Spleen (tissue), 11 donors: ENCODE data around the gene SMIM36. TPM values are rescaled to one million over a fixed set of nuclear protein-coding genes. Genes with fewer than 3 reads are reported as not detected.
A peak's percentile ranks its signal among the peaks of the same experiment; 100 is the strongest.

Source experiments
- DNase-seq: peaks from one replicate; pipeline ENCODE4 v3.0.0-alpha.2; 2020
- H3K27ac ChIP-seq, 8 donors: fragments of 200-600 bp; sonication (generic) in 7 of 8; 1 replicate in 4 of 8; 2 replicates in 4 of 8; pipeline versions ENCODE4 v1.5.0 to v1.8.0; 2016 to 2021; ENCODE audit warnings: inconsistent platforms in 4 of 8, mild to moderate bottlenecking in 4 of 8, moderate library complexity in 1 of 8
- H3K27me3 ChIP-seq, 7 donors: fragments of 200-600 bp; sonication (generic) in 6 of 7; replicated peaks in 1 of 7; 1 replicate in 4 of 7; 2 replicates in 3 of 7; pipeline versions ENCODE4 v1.5.0 to v1.8.0; 2016 to 2021; ENCODE audit warnings: inconsistent platforms in 3 of 7, mild to moderate bottlenecking in 1 of 7
- H3K36me3 ChIP-seq, 6 donors: fragments of 200-600 bp; sonication (generic) in 5 of 6; 1 replicate in 4 of 6; 2 replicates in 2 of 6; pipeline versions ENCODE4 v1.5.0 to v1.8.0; 2016 to 2021; ENCODE audit warnings: inconsistent platforms in 2 of 6
- H3K4me1 ChIP-seq, 6 donors: fragments of 200-600 bp; sonication (generic) in 5 of 6; 1 replicate in 3 of 6; 2 replicates in 3 of 6; pipeline versions ENCODE4 v1.5.0 to v1.8.0; 2016 to 2021; ENCODE audit warnings: inconsistent platforms in 3 of 6
- H3K4me3 ChIP-seq, 8 donors: fragments of 200-600 bp; sonication (generic) in 7 of 8; 1 replicate in 4 of 8; 2 replicates in 4 of 8; pipeline versions ENCODE4 v1.5.0 to v1.8.0; 2016 to 2021; ENCODE audit warnings: inconsistent platforms in 4 of 8, mild to moderate bottlenecking in 4 of 8, moderate library complexity in 2 of 8
- H3K9me3 ChIP-seq, 8 donors: fragments of 200-600 bp; sonication (generic) in 7 of 8; 1 replicate in 4 of 8; 2 replicates in 4 of 8; pipeline versions ENCODE4 v1.5.0 to v1.8.0; 2016 to 2021; ENCODE audit warnings: inconsistent platforms in 4 of 8
- POLR2A ChIP-seq, 3 donors: fragments of 450-650 bp; IDR thresholded peaks; one replicate each; pipeline ENCODE4 v1.5.1; 2017; ENCODE audit warnings: antibody characterized with exemption in 3 of 3, mild to moderate bottlenecking in 1 of 3
- POLR2AphosphoS5 ChIP-seq, 3 donors: sonication (generic); formaldehyde crosslinking; IDR thresholded peaks; one replicate each; pipeline ENCODE4 v1.5.1; 2017; ENCODE audit warnings: antibody characterized with exemption in 3 of 3
- WGBS, 5 donors: extraction: QIAGEN DNeasy Blood & Tissue Kit in 3 of 5; methylation state at CpG; one replicate each; pipeline versions ENCODE4 v1.1.5 to v1.1.7; 2013 to 2018; 5-methylcytosine and 5-hydroxymethylcytosine counted together
- intact Hi-C: fragments of 100-400 bp; cut with DNase I; formaldehyde crosslinking; loops from one replicate; pipeline ENCODE4 v1.15.0; 2023; ENCODE audit warnings: low total_unique reads
- polyA plus RNA-seq, 3 donors: library from polyadenylated mRNA; stranded (reverse); fragments of 200-250 nt; gene quantifications; one replicate each; pipeline ENCODE4 v1.2.1, GENCODE V29; 2013
- total RNA-seq, 7 donors: library from RNA; depleted of rRNA in 3 of 7; stranded (reverse); fragments of >200 nt in 3 of 7; fragmentation: NEBNext Ultra II Directional in 4 of 7; extraction: Animal tissue kit (Norgen Biotek cat#: 25700) in 4 of 7; gene quantifications; one replicate each; pipeline versions ENCODE4 v1.1.0 to v1.2.1, GENCODE V29; 2016 to 2021
- TF ChIP-seq, protein P1 (sequence below), 11 experiments: fragments of 200-600 bp in 7 of 11; fragments of 450-650 bp in 4 of 11; sonication (generic) in 4 of 11; IDR thresholded peaks in 8 of 11; conservative IDR thresholded peaks in 3 of 11; 1 replicate in 7 of 11; 2 replicates in 4 of 11; pipeline versions ENCODE4 v1.4.0 to v1.8.0; 2016 to 2021; ENCODE audit warnings: antibody characterized with exemption in 11 of 11, inconsistent platforms in 4 of 11, mild to moderate bottlenecking in 1 of 11
- donor health status: healthy with polysubstance abuse.
- donor health status: DM: no; HTN: no; CAD: no; lungs with moderate emphysema.
- donor health status: DM: no; HTN: no; CAD: no.
- donor health status: Bipolar disorder and iron deficiency.
- donor health status: healthy.
- donor health status: DM: no; HTN: no; CAD: no.
- donor health status: DM: yes; HTN: yes; CAD: no.

The SMIM36 gene
- total and polyA plus RNA-seq, 10 donors = not detected

DNA sequence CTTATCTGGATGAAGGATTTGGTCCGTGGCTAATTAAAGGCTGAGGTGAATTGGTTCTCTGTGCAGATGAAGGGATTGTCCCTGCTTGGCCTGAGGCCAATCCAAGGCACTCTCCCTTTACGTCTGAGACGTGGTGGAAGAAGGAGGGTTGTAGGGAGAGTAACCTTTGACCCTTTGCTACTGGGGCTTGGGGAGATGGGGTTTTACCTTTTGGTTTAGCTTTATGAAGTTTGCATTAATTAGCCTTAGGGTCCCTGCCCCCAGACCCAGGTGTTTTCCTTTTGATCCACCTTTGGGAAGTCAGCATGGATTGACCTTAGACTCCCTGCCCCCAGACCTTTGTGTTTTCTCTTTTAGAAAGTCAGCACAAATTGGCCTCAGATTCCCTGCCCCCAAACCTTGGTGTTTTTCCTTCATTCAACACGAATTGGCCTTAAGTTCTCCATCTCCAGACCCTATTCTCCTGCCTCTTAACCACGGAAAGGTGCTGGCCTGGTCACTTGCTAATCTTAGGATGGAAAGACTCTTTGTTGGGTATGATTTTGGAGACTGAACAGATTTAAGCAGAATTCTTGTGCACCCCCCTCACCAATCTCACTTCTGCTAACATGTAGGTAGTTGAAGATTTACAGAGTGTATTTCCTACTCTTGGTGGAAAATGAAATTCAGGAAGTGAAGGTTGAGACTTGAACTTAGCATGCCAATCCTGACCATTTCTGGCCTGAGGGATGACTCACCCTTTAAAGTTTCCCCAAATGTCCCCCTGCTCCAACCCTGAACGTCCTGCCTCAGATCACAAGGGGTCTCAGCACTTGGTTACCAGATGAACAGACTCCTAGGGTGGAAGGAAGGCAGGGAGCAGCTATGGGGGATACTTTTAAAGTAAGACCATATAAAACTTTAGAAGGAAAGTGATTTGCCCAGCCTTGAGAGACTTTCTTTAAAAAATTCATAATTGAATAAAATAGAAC, 66.5 kb downstream of the SMIM36 start:
- Histone ChIP-seq H3K9me3 (no peaks in the 10 kb centered on the region), H3K36me3 (no peaks in the 10 kb centered on the region), H3K27me3 (no peaks in the 10 kb centered on the region), H3K4me3 (no peak overlapping the region), H3K27ac (peak overlapping the region in 4 of 8 donors; percentile 8 to 46 (median 38)), H3K4me1 (peaks cover 0 to 19% (median 3%) of the 10 kb centered on the region in 6 donors)
- intact Hi-C loops = no loop called here
- no peak for DNase-seq
- TF ChIP-seq POLR2AphosphoS5 (IDR thresholded peaks at IDR 0.05) (no peak), POLR2A (IDR thresholded peaks at IDR 0.05) (no peak)
- TF ChIP-seq, protein P1, sequence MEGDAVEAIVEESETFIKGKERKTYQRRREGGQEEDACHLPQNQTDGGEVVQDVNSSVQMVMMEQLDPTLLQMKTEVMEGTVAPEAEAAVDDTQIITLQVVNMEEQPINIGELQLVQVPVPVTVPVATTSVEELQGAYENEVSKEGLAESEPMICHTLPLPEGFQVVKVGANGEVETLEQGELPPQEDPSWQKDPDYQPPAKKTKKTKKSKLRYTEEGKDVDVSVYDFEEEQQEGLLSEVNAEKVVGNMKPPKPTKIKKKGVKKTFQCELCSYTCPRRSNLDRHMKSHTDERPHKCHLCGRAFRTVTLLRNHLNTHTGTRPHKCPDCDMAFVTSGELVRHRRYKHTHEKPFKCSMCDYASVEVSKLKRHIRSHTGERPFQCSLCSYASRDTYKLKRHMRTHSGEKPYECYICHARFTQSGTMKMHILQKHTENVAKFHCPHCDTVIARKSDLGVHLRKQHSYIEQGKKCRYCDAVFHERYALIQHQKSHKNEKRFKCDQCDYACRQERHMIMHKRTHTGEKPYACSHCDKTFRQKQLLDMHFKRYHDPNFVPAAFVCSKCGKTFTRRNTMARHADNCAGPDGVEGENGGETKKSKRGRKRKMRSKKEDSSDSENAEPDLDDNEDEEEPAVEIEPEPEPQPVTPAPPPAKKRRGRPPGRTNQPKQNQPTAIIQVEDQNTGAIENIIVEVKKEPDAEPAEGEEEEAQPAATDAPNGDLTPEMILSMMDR (IDR thresholded peaks at IDR 0.05 in 8 of 11, conservative IDR thresholded peaks at IDR 0.05 in 3 of 11) = no peak
- WGBS, 5 donors = 63 to 79% (median 66%) methylated on average over 6 of the region's 6 CpGs

DNA sequence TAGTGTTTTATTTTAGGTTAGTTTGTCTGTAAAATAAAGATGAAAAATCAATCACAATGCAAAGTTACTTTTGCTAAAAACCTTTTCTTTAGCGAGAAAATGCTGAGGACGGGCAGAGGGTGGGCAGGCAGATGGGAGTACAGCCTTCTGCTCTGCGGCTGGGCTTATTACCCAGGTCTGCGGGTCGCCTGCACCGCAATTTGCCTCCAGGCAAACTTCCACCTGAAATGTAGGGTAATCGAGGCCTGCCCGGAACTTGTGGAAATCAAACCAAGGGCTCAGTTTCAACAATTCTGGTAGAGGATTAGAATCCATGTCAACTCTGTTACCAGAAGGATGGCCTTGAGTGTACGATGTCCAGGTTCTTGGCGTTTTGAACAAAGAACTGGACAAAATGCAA, 67.3 kb downstream of the SMIM36 start:
- H3K9me3 ChIP-seq = no peaks in the 10 kb centered on the region
- H3K4me1 ChIP-seq = peaks cover 0 to 19% (median 3%) of the 10 kb centered on the region in 6 donors
- intact Hi-C loops = no loop called here
- no peak for DNase-seq
- no peak overlapping the region for H3K27ac ChIP-seq
- H3K4me3 ChIP-seq = no peak overlapping the region
- WGBS, 5 donors = 88 to 96% (median 95%) methylated on average over 10 of the region's 10 CpGs
- no peaks in the 10 kb centered on the region for H3K27me3 ChIP-seq
- TF ChIP-seq POLR2A (IDR thresholded peaks at IDR 0.05) (no peak), POLR2AphosphoS5 (IDR thresholded peaks at IDR 0.05) (no peak)
- TF ChIP-seq, protein P1 (IDR thresholded peaks at IDR 0.05 in 8 of 11, conservative IDR thresholded peaks at IDR 0.05 in 3 of 11) = no peak
- H3K36me3 ChIP-seq = no peaks in the 10 kb centered on the region

DNA sequence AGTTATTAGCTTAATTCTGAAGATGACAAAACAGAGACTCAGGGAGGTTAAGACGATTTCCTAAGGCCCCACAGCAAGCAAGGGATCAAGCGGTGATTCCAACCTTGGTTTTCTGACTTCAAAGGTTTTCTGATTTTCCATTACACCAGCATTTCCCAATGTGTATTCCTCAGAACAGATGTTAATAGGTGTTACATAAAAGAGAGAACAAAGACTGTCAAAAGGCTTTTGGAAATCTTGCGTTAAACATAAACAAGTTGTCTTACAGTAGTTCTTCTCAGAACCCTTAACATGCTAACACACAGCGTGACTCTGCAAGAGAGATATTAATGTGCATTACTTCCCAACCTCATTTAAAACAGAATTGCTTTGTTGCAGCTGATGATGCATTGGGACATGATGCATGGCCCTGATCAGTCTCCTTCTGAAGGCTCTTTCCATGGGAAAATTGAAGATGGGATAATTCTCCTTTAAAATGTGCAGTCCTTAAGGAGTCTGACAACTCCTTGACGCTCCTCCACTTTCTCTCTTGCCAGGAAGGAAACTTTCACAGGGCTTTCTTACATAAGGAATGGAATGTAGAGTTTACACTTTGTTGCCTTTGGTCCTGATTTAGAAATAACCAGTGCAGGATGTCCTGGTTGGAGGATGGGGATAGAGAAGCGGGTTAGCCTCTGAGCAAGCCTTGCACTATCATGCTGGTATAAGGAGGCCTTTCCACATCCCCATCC, 68.1 kb downstream of the SMIM36 start:
- 85 to 94% (median 90%) methylated on average over 6 of the region's 6 CpGs for WGBS, 5 donors
- no peak for DNase-seq
- no peaks in the 10 kb centered on the region for H3K27me3 ChIP-seq

More for the DNA sequence above, 68.1 kb downstream of the SMIM36 start:
- no peak overlapping the region for H3K27ac ChIP-seq
- no peaks in the 10 kb centered on the region for H3K36me3 ChIP-seq
- peaks cover 0 to 19% (median 3%) of the 10 kb centered on the region in 6 donors for H3K4me1 ChIP-seq
- no peaks in the 10 kb centered on the region for H3K9me3 ChIP-seq
- intact Hi-C loops = no loop called here
- no peak overlapping the region for H3K4me3 ChIP-seq
- TF ChIP-seq, protein P1 (IDR thresholded peaks at IDR 0.05 in 8 of 11, conservative IDR thresholded peaks at IDR 0.05 in 3 of 11) = no peak
- TF ChIP-seq POLR2AphosphoS5 (IDR thresholded peaks at IDR 0.05) (no peak), POLR2A (IDR thresholded peaks at IDR 0.05) (no peak)
